Epithelial cell of alveolus of lung (primary cell): ENCODE measurements around the gene PCED1A. TPM values are rescaled to one million over a fixed set of nuclear protein-coding genes. Genes with fewer than 3 reads are reported as not detected.

Experiments used
- total RNA-seq: library from RNA; depleted of rRNA; stranded (reverse); fragments of >200 nt; gene quantifications from 2 replicates; pipeline ENCODE4 v1.2.1, GENCODE V29; 2015

The PCED1A gene, protein sequence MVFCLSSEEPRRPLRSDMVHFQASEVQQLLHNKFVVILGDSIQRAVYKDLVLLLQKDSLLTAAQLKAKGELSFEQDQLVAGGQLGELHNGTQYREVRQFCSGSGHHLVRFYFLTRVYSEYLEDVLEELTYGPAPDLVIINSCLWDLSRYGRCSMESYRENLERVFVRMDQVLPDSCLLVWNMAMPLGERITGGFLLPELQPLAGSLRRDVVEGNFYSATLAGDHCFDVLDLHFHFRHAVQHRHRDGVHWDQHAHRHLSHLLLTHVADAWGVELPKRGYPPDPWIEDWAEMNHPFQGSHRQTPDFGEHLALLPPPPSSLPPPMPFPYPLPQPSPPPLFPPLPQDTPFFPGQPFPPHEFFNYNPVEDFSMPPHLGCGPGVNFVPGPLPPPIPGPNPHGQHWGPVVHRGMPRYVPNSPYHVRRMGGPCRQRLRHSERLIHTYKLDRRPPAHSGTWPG
- 15.9 and 61.2 TPM in 2 replicates for total RNA-seq

DNA sequence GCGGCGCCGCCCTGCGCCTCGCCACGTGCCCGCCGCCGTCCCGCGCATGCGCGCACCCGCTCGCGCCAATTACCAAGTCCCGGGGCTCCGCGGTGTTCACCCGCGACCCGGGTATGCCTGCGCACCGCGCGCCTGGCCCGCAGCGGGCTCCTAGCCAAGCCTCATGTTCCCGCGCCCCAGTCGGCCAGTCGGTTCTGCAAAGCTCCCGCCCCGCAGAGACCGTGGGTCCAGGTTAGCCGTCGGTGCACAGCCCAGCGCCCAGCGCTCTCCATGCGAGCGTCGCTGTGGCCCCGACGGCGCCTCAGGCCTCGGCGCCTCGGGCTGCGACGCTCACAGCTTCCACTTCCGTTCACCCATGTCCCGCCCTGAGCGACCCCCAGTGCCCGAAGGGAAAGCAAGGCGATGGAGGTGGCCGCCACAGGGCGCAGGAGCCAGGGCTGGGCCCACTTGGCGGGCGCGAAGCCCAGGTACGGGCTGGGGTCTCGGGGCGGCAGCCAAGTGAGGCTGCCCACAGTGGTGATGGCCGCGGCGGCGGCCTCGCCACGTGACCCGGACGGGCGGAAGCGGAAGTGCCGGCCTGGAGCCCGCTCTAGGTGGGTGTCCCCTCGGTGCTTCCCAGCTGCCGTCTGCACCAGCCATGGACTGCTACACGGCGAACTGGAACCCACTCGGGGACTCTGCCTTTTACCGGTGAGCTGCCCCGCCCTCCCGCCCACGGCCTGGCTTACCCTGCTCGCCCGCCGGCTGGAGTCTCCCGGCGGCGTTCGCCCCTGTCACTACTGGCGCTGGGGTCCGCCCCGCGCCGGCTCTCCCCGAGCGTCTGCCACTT, at the start of gene PCED1A, which contains the start of gene VPS16:
PCED1A (minus strand) TSS at position 518 of the 829 bp plus-strand sequence. CDS start 743 bp downstream, outside the sequence.
VPS16 (plus strand) TSS at position 608 of the 829 bp plus-strand sequence; CDS start at position 638, 30 bp downstream.

GRCh38 chr20:2873010-2873746, 32.7 kb upstream of the PCED1A start, which contains the start of gene PTPRA:
TSS of gene PTPRA (plus strand) at chr20:2873481. CDS start at chr20:2964278, 90,797 bp downstream.

GRCh38 chr20:2816030-2816582, 24.3 kb downstream of the PCED1A start, which contains the start of gene TMEM239:
TSS of gene TMEM239 (plus strand) at chr20:2816364. CDS start at chr20:2816555, 191 bp downstream.

DNA sequence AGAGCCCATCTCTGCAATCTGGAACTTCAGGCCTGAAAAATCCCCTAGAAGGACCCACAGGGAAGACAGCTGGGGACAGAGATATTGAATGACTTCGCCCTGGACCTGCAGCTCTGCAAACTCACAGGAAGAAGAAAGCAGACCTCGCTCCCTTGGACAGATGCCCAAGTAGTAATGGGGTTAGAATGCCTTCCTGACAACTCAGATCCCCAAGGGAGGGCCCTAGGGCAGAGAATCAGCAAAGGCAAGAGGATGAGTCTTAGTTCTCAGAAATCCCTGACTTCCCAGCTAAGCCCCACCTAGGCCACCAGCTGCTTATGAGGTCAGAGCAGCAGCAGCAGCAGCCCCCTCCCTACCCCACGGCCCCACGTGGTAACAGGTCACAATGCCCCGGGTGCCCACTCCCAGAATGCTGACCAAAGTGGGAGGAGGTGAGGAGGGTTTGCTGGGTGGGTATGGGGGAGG, 25.8 kb downstream of the PCED1A start, which contains the start of gene C20orf141:
C20orf141 (plus strand) TSS at position 401 of the 465 bp plus-strand sequence. CDS start 198 bp downstream, outside the sequence.

GRCh38 chr20:2800521-2801285, 39.8 kb downstream of the PCED1A start, which contains the start of gene CPXM1:
TSS of gene CPXM1 (minus strand) at chr20:2800627. CDS start at chr20:2800572, 55 bp downstream.

Other genes starting within 250 kb of the PCED1A start
- gene NOP56, start 188.0 kb downstream of the PCED1A start, total RNA-seq = 71.1 and 87.4 TPM in 2 replicates
- gene IDH3B, start 176.4 kb downstream of the PCED1A start, total RNA-seq = 102 and 146 TPM in 2 replicates
- gene EBF4, start 147.9 kb downstream of the PCED1A start, total RNA-seq = 3.7 and 7.3 TPM in 2 replicates
- gene CPXM1, start 40.0 kb downstream of the PCED1A start, total RNA-seq = 3.0 and 11.1 TPM in 2 replicates
- gene C20orf141, start 25.7 kb downstream of the PCED1A start, total RNA-seq = not detected in 2 replicates
- not detected in 2 replicates for gene TMEM239, start 24.3 kb downstream of the PCED1A start, total RNA-seq
- 33.1 and 35.2 TPM in 2 replicates for gene VPS16, start 90 bp upstream of the PCED1A start, total RNA-seq
- gene PTPRA, start 32.8 kb upstream of the PCED1A start, total RNA-seq = 32.7 and 36.3 TPM in 2 replicates
- gene GNRH2, start 203.0 kb upstream of the PCED1A start, total RNA-seq = not detected in 2 replicates
- gene MRPS26, start 205.4 kb upstream of the PCED1A start, total RNA-seq = 57.5 and 59.6 TPM in 2 replicates
- not detected in 2 replicates for gene OXT, start 231.0 kb upstream of the PCED1A start, total RNA-seq
- not detected in 2 replicates for gene AVP, start 244.1 kb upstream of the PCED1A start, total RNA-seq